DMS153 (cell line): ENCODE measurements around the gene UMODL1.
A peak's percentile ranks its signal among the peaks of the same experiment; 100 is the strongest.

Experiments used
- DNase-seq: peaks from one replicate; lab custom pipeline; 2025; lab: John Stamatoyannopoulos, UW

UMODL1 gene

DNA sequence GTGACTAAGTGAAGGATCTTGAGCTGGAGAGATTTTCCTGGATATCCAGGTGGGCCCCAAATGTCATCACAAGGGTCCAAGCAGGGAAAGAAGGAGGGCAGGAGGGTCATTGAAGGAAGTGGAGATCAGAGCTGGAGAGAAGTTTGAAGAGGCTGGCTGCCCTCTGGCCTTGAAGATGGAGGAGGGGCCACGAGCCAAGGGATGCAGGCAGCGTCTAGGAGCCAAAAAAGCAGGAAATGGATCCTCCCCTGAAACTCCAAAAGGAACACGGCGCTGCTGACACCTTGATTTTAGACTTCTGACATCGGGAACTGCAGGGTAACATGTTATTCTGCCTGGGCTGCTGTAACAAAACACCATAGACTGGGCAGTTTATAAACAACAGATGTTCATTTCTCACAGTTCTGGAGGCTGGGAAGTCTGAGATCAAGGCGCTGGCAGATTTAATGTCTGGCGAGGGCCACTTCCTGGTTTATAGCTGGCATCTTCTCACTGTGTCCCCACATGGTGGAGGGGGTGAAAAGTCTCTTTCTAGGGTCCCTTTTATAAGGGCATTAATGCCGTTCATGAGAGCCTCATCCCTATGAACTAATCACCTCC is 32.2 kb upstream of the UMODL1 start:
- no peak for DNase-seq

DNA sequence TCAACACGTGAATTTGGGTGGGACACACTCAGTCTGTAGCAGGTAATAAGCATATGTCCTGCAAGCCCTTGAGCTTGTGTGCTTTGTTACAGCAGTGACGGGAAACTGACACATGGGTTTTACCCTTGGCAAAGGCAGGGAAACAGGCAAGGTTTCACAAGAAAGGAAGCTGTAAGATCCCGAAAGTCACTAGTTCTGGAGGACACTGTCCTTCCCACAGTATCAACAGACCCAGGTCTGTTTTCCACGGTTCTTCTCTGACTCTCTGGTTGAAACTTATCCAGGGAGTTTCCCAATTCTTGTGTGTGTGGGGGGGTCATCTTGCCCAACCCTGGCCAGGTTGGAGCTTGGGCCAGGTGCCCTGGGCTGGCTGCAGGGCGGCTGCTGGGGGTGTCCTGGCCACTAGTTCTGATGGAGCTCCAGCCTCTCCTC is 31.6 kb upstream of the UMODL1 start:
- DNase-seq: no peak

DNA sequence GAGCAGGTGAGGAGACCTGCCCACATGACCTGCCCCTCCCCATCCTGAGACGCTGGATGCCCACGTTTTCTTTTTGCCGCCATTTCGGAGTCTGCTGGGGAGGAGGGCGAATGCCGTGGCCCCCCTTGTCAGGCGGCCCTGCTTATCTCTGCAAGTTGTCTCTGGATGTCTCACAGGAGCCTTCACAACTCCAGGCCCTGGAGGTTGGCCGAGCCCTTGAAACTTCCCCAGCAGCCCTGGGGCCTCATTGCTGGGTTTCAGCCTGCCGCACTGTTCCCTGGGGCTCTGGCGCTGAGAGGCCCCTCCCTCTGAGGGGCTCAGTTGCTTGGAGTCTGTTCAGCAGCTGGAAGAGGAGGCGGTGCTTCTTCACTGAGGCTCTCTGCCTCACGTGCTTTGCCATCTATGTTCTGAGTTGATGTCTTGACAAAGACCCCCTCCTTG is 31.2 kb upstream of the UMODL1 start:
- no peak for DNase-seq

DNA sequence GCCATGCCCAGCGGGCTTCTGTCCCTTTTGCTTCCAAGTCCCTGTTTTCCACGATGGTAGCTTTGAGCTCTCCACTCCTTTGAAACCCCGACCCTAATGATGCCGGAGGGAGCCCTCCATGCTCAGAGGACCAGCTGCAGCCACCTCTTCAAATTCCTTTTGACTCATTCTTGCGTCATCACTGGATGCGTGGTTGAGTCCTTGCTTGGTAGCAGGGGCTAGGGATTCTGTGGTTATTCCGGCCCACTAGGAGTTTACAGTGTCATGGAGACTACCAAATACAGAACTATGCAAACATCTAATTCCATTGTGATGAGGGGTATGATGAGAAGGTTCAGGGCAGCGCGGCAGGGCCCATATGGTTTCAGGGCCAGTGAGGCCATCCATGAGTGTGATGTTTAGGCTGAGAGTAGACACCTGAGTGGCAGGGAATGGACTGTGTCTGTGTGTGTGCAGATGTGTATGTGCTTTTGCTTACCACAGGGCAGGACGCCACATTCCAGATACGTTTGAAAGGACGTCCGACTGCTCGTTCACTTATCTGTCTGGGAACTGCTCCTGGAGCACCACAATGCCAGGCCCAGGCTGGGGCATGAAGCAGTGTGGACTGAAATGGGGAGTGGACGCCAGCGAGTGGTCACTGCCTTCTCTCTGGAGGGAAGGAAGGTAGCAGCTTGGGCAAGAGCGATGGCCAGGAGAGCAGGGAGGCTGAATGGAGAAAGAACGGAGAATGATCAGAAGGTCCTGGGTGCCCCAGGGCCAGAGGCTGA is 30.5 kb upstream of the UMODL1 start:
- no peak for DNase-seq

DNA sequence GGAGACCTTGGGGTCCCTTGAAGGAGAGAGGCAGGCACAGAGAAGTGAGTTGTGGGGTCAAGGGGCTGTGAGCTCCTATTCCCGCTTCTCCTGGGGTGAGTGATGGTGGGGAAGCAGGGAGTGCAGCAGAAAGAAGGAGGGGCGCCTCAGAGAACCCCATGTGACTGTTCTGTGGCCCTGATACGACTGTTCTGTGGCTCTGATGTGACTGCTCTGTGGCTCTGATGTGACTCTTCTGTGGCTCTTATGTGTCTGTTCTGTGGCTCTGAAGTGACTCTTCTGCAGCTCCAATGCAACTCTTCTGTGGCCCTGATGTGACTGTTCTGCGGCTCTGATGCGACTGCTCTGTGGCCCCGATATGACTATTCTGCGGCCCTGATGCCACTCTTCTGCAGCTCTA is 29.9 kb upstream of the UMODL1 start:
- DNase-seq: no peak

DNA sequence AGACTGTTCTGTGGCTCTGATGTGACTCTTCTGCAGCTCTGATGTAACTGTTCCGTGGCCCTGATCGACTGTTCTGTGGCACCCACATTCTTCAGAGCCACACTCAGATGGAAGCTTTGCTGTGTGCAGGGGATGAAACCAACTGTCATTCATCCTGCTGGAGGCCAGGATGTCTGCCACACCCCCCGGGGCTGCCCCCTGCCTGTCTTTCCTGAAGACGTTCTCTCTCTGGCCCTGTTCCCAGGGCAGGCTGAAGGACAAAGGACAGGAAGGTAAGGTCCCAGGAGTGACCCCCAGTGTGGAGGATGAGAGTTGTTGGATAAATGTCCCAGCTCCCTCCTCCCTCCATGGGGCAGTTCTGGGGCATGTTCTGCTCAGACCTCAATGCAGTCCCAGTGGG is 29.4 kb upstream of the UMODL1 start:
- no peak for DNase-seq

DNA sequence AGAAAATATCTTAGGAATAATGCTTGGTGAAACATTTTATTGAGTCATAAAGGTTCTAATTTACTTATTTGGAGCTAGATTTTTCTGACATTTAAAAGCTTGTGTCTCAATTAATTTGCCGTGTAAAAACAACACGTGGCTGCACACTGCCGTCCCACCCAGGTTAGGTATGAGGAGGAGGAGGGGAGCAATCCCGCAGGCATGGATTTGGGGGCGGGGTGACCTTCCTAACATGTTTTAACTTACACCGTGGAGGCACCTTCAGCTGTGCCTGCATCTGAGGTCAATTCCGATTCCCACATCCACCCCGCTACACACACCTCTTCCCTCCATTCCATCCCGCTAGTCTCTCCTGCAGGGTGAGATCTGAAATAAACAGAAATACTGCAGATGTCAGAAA is 28.5 kb upstream of the UMODL1 start:
- DNase-seq: no peak

DNA sequence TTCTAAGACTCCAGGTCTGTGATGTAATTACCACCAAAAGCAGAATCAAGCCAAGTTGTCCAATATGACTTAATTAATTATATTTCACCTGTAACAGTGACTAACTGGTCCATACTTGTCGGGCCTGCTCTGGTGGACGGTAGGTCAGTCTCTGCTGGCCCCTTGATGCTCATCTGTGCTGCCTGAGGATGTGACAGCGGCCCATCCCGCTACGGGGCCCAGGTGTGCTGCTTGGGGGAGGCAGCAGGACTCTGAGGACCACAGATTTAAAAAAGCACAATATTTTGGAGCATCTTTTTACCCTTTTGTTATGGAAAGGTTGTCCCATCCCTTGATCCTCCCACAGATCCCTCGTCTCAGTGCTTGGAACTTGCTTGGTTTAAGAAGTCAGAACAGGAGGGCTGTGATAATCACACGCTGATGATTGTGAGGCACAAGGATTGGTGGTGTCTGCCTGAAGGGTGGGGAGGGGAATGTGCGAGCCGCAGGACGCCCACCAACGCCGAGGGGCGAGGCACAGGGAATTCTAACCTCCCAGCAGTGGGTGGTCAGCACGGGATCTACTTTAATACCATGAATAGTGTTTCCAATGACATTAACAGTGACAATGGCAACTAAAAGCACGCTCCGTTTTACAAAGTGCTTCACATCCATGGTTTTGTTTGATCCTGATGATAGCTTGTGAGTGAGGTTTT is 27.8 kb upstream of the UMODL1 start:
- no peak for DNase-seq

DNA sequence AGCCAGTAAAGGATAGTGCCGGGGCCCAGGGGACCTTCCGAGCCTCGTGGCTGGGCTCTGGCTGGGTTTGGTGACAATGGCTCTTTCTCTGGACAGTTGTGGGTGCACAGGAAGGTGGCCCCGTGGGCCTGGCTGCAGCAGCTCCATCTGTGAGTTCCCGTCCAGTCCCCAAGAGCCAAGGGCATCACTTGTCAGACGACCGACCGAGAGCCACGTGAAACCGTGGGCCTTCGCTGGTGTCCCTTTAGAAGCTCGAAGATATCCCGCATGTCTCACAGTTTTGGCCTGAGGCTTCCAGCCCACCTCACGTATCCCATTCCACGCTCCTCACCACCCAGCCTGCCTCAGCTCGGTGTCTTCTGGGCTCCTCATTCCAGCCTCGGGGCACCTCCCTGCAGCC is 27.2 kb upstream of the UMODL1 start:
- DNase-seq: no peak

DNA sequence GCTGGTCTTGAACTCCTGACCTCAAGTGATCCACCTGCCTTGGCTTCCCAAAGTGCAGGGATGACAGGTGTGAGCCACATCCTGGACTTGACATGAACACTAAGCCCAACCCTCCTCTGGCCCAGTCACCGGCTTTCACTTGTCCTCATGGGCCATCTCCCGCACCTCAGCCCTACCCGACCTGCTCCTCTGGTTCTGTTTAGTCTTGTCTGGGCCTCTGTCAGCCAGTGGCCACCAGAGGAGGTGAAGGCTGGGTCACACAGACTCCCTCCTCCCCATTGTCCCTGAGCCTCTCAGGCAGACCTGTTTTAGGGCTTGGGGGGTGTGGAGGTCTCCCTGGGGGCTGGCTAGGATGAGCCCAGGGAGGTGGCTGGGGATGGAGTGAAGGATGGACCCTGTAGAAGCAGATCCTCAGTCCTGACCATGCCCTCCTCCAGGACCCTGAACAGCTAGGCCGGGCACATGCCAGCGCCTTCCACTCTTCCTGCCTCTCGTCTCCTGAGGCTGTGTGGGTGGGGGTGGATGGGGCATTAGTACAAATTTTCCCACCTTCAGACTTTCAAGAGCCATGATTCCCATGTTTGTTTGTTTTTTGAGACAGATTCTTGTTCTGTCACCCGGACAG is 26.1 kb upstream of the UMODL1 start:
- no peak for DNase-seq

DNA sequence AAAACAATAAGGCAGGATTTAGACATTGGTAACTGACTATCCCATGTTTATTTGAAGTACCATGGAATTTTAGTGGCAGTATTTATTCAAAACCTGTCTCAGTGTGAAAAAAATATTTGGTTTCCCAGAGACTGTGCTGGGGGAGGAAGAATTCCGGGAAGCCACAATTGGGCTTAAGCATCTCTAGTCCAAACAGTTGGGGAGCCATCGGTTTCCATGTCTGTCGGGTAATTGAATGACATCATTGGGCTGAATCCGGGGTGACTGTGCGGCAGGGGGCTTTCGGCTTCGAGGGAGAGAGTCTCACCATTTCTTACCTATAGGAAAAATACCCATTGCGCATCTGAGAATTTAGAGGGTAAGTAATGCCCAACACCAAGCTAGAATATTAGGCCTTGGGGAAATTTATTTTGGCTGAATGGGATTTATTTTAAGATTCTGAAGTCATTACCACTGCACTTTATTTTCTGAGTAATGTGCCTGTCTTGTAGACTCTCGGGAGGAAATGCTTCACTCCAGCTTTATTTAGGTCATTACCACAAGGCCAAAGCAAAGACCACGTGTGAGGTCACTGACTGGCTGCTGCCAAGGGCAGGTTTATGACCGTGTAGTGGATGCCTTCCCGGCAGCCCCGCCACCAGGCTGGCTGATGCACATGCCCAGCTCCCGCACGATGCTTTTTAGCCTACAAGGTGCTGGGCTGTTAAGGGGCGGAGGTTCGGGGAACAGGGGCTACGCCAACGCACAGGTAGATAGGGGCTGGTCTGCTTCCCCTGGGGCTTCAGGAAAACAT is 23.1 kb upstream of the UMODL1 start:
- no peak for DNase-seq

DNA sequence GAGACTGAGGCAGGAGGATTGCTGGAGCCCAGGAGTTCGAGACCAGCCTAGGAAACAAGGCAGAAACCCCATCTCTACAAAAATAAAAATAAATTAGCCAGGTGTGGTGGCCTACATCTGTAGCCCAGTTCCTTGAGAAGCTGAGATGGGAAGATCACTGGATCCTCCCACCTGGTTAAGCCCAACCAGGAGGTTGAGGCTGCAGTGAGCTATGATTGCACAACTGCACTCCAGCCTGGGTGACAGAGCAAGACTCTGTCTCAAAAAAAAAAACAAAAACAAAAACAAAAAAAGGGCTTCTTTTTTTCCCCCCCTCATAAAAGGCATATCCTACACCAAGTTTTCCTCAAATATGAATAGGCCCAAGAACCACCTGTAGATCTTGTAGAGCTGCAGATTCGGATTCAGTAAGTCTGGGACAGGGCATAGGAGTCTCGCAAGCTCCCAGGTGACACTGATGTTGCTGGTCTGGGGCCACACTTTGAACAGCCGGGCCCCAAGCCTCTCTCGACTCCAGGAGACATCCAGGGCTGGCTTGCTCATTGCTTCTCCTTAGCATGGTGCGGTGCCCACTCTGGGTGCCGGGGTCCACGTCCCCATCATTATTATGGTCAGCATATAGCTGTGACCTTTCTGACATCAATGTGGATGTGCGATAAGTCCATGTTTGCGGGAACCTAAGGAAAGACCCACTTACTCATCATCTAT is 22.1 kb upstream of the UMODL1 start:
- no peak for DNase-seq

DNA sequence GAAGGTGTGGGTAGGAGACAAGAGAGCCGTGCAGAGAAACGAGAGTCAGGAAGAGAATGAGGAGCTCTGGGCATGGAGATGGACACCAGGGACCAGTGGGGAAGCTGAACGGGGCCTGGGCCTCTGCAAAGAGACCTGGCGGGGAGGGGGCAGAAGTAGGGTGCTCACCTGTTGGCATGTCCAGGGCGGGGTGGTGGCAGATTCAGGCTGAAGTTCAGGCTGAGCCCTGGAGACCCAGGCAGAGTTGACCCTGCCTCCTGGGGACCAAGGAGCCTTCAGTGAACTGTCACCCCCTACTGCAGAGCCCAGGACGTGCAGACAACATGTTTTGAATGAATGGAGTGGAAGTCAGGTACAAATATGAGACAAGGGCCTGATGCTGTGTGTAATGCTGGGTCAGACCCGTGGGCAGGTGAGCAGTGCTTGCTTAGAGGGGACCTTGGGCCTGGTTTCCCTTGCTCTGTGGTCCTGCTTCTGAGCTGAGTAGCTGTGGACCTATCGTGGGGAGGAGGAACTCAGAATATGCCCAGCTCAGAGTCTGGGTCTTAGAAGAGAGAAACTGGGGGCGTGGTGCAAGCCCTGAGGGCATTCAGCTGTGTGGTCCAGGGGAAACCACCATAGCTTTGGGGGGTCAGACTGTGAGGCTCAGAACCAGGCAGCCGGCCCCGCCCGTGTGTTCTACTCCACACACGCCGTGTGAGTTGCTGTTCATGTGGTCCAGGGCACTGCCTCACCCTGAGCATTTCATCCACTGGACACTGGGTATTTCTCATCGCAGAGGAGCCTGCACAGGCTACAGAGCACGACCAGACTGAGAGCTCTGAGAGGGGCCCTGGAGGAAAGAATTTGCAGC is 21.3 kb upstream of the UMODL1 start:
- DNase-seq: no peak

DNA sequence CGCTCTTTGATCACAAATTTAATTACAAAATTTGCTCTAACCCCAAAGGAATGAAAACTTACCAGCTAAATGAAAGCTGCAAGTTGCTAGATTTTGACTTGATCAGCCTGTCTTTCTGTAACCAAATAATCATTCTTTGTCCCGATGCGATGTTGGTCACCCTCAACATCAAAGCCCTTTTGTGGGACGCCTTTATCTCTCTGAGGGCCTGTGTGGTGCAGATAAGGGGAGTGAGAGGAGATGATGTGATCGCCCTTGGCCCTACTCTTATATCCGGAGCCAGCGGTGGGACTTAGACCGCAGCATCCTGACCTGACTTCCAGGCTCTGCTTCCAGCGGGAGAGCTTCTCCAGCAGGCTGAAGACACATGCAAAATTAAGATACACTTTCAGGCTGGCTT is 19.3 kb upstream of the UMODL1 start:
- no peak for DNase-seq

DNA sequence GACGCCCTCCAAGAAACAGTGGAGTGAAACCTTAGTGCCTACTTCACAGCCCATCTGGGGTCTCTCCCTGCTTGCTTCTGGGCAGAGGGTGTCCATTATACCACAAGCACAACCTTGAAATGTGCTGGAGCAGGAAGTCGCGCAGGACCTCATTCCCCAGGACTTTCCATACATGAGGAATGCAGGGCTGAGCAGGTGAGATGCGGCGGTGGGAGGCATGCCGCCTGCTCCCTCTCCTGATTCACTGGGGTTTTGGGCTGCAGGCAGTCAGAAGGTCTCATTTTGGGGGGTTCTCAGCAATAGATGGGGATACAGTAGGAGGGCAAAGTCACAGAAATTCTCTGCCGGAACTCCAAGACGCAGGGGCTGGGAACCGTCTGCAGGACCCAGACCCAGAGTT is 15.7 kb upstream of the UMODL1 start:
- no peak for DNase-seq

DNA sequence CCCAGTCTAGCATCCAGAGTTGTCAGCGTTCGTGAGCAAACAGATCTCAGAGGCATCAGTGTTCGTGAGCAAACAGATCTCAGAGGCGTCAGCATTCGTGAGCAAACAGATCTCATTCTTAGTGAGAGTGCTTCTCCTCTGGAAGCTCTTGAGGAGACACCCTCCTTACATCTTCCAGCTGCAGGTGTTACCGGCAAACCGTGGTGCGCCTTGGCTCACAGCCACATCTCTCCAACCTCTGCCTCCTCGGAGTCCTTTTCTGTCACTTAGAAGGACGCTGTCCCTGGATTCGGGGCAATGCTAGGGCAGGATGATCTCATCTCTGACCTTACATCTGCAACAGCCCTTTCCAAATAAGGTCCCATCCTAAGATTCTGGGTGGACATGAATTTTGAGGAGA is 14.6 kb upstream of the UMODL1 start:
- peak; percentile 29 for DNase-seq

DNA sequence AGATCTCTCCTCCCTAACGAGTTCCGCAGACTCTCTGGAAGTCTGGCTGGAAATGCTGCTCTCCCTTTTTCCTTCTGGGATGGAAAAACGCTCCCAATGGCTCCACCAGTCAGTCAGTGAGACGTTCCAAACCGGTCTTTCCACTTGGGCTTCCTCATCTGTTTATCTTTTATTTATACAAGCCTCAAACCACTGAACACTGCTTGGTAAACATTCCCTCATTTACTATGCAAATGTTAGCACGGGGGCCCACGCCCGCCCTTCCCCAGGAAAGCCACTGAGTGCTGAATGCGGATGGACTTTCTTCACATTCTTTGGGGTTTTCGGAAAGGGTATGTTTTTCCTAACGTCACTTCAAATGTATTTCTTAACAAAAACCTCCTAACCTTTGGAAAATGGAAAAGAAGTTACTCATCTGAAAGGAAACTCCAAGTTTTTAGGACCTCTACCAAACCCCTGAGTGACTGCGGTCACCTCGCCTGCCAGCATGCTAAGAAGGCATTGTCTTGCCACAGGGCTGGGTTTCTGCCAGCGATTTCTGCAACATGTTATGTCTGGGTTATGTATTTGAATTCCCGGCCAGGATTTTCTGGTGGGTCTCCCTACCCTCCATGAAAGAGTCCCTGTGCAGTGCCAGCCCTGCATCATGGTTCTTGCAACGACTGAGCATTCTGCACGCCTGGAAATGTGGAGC is 14.0 kb upstream of the UMODL1 start:
- DNase-seq: peak; percentile 93

DNA sequence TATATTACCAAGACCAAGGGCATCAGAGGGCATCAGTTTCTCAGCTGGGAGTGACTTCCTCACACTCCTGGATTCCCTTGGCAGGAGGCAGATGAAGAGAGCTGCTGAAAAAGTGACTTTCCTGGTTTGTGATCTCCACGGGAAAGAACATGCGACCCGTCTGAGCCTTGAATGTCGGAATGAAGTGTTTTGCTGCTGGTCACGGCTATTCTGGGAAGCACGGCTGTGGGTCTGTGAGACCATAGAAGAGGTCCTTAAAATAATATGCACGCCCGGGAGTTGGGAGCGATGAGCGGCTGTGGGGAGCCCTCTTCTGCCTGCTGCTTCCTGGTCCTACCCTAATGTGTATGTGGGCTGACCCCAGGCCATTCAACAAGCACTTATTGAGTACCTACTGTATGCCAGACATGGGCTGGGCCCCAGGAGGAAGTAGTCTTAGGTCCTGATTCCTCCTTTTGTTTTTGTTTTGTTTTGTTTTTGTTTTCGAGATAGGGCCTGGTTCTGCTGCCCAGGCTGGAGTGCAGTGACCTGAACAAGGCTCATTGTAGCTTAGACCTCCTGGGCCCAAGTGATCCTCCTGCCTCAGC is 13.2 kb upstream of the UMODL1 start:
- DNase-seq: no peak

DNA sequence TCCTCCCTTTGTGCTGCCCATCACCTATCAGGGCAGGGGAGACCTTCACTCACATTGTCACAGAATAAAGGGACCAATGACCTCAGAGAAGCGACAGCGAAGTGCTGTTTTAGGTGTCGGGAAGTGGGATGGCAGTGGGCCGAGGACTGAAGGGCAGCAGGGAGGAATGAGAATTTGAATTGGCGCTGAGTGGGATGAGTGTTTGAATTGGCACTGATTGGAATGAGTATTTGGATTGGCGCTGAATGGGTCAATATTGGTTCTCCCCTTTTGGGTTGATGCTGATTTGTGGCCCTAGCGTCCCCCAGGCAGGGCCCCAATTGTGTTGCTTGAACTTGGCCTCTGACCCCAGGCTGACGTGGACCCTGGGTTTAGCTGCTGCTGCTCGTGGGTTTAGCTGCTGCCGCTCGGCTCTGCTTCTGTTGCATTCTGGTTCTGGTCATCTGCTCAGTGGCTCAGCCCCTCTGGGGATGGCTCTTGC is 12.4 kb upstream of the UMODL1 start:
- no peak for DNase-seq
